GM23338 (cell line): ENCODE data around the gene BHLHA15. TPM values are rescaled to one million over a fixed set of nuclear protein-coding genes. Genes with fewer than 3 reads are reported as not detected.

ENCODE experiments used
- ATAC-seq: fragments of 200-7000 bp; cut with Tn5 transposase; 3 replicates; pipeline ENCODE4 v1.9.1; 2020
- DNase-seq: peaks from one replicate; pipeline ENCODE4 v3.0.0-alpha.2; 2015; ENCODE audit warnings: low spot score
- H2AFZ ChIP-seq: fragments of 200-600 bp; sonication (generic); 2 replicates; pipeline ENCODE4 v1.8.0; 2016; ENCODE audit warnings: antibody characterized with exemption, mild to moderate bottlenecking, moderate library complexity
- H3F3A ChIP-seq: fragments of 200-600 bp; sonication (generic); replicated peaks from 2 replicates; pipeline ENCODE4 v1.8.0; 2017; ENCODE audit warnings: antibody characterized with exemption, mixed run types, low read depth
- H3K27ac ChIP-seq: fragments of 200-600 bp; sonication (generic); 2 replicates; pipeline ENCODE4 v1.6.1; 2016; ENCODE audit warnings: low read depth
- H3K27me3 ChIP-seq: fragments of 200-600 bp; sonication (generic); 2 replicates; pipeline ENCODE4 v1.8.0; 2016; ENCODE audit warnings: mild to moderate bottlenecking, mixed run types, moderate library complexity; ENCODE audit not compliant: insufficient read depth
- H3K36me3 ChIP-seq: fragments of 200-600 bp; sonication (generic); 2 replicates; pipeline ENCODE4 v1.8.0; 2016; ENCODE audit warnings: mild to moderate bottlenecking; ENCODE audit not compliant: insufficient read depth
- H3K4me1 ChIP-seq: fragments of 200-600 bp; sonication (generic); 2 replicates; pipeline ENCODE4 v1.8.0; 2016; ENCODE audit warnings: mild to moderate bottlenecking, moderate library complexity; ENCODE audit not compliant: insufficient read depth
- H3K4me2 ChIP-seq: fragments of 200-600 bp; sonication (generic); 2 replicates; pipeline ENCODE4 v1.7.1; 2017; ENCODE audit warnings: mixed run types
- H3K4me3 ChIP-seq: fragments of 200-600 bp; sonication (generic); 2 replicates; pipeline ENCODE4 v1.6.1; 2016; ENCODE audit warnings: mixed run types
- H3K79me2 ChIP-seq: fragments of 200-600 bp; sonication (generic); replicated peaks from 2 replicates; pipeline ENCODE4 v1.8.0; 2017; ENCODE audit warnings: mild to moderate bottlenecking; ENCODE audit not compliant: insufficient read depth
- H3K9me2 ChIP-seq: fragments of 200-600 bp; sonication (generic); 2 replicates; pipeline ENCODE4 v1.8.0; 2017; ENCODE audit not compliant: insufficient read depth
- H4K20me1 ChIP-seq: fragments of 200-600 bp; sonication (generic); replicated peaks from 2 replicates; pipeline ENCODE4 v1.8.0; 2017; ENCODE audit warnings: mild to moderate bottlenecking; ENCODE audit not compliant: insufficient read depth
- H3K27ac Mint-ChIP-seq: 2 replicates; pipeline ENCODE4 v1.8.0; 2020; ENCODE audit warnings: inconsistent platforms, mild to moderate bottlenecking, moderate library complexity, mixed read lengths
- H3K27me3 Mint-ChIP-seq: 3 replicates; pipeline ENCODE4 v1.8.0; 2022; ENCODE audit warnings: low read depth, mild to moderate bottlenecking, moderate library complexity, mixed read lengths, inconsistent platforms; ENCODE audit not compliant: insufficient read depth, poor library complexity
- H3K36me3 Mint-ChIP-seq: 3 replicates; pipeline ENCODE4 v1.8.0; 2021; ENCODE audit warnings: low read depth, mild to moderate bottlenecking, inconsistent platforms, moderate library complexity, mixed read lengths
- H3K4me1 Mint-ChIP-seq: 3 replicates; pipeline ENCODE4 v1.8.0; 2020; ENCODE audit warnings: mild to moderate bottlenecking, inconsistent platforms, mixed read lengths
- H3K4me3 Mint-ChIP-seq: 3 replicates; pipeline ENCODE4 v1.8.0; 2021; ENCODE audit warnings: moderate library complexity, mild to moderate bottlenecking, inconsistent platforms, mixed read lengths
- H3K9me3 Mint-ChIP-seq: 3 replicates; pipeline ENCODE4 v1.8.0; 2020; ENCODE audit warnings: moderate library complexity, mild to moderate bottlenecking, inconsistent platforms, mixed read lengths
- CREB1 ChIP-seq: fragments of 250-450 bp; sonication (Bioruptor Pico); IDR thresholded peaks from 2 replicates; pipeline ENCODE4 v1.5.0; 2020; ENCODE audit warnings: low read depth, mild to moderate bottlenecking, moderate library complexity
- CTCF ChIP-seq, 2 experiments: fragments of 200-600 bp in 1 of 2; sonication (generic) in 1 of 2; conservative IDR thresholded peaks; 2 replicates each; pipeline versions ENCODE4 v1.5.1 to v1.6.1; 2016 to 2017; ENCODE audit warnings: antibody characterized with exemption in 2 of 2, low read depth in 2 of 2, mild to moderate bottlenecking in 2 of 2, moderate library complexity in 1 of 2
- ETS1 ChIP-seq: IDR thresholded peaks from 2 replicates; pipeline ENCODE4 v1.6.1; 2016; ENCODE audit warnings: antibody characterized with exemption
- EZH2 ChIP-seq: fragments of 200-600 bp; sonication (generic); IDR thresholded peaks from one replicate; pipeline ENCODE4 v1.8.0; 2017; ENCODE audit warnings: antibody characterized with exemption, mild to moderate bottlenecking, low read depth; ENCODE audit not compliant: unreplicated experiment
- EZH2phosphoT487 ChIP-seq: fragments of 200-600 bp; sonication (generic); IDR thresholded peaks from one replicate; pipeline ENCODE4 v1.8.1; 2018; ENCODE audit warnings: antibody characterized with exemption; ENCODE audit not compliant: unreplicated experiment
- JUNB ChIP-seq: IDR thresholded peaks from one replicate; pipeline ENCODE4 v1.6.1; 2016; ENCODE audit warnings: antibody characterized with exemption; ENCODE audit not compliant: unreplicated experiment
- NANOG ChIP-seq: IDR thresholded peaks from 2 replicates; pipeline ENCODE4 v1.6.1; 2016; ENCODE audit warnings: antibody characterized with exemption, borderline replicate concordance
- POLR2AphosphoS5 ChIP-seq: IDR thresholded peaks from 2 replicates; pipeline ENCODE4 v1.6.1; 2016; ENCODE audit warnings: antibody characterized with exemption, low read depth
- REST ChIP-seq: IDR thresholded peaks from one replicate; pipeline ENCODE4 v1.6.1; 2018; ENCODE audit warnings: antibody characterized with exemption; ENCODE audit not compliant: unreplicated experiment
- STAT1 ChIP-seq: IDR thresholded peaks from one replicate; pipeline ENCODE4 v1.6.1; 2016; ENCODE audit warnings: antibody characterized with exemption; ENCODE audit not compliant: unreplicated experiment
- ZNF114 ChIP-seq: fragments of 250-450 bp; sonication (Bioruptor Pico); IDR thresholded peaks from 2 replicates; pipeline ENCODE4 v1.5.0; 2020; ENCODE audit warnings: mild to moderate bottlenecking, moderate library complexity
- ZNF331 ChIP-seq: fragments of 250-450 bp; sonication (Bioruptor Pico); IDR thresholded peaks from 2 replicates; pipeline ENCODE4 v1.5.0; 2020; ENCODE audit warnings: low read depth, mild to moderate bottlenecking, moderate library complexity
- ZNF462 ChIP-seq: fragments of 250-450 bp; sonication (Bioruptor Pico); IDR thresholded peaks from 2 replicates; pipeline ENCODE4 v1.5.0; 2020; ENCODE audit warnings: mild to moderate bottlenecking, moderate library complexity
- polyA plus RNA-seq: library from polyadenylated mRNA; unstranded; fragments of >200 nt; fragmentation: Nextera tagmentation; extraction: Ambion mirVana; gene quantifications from 2 replicates; pipeline ENCODE4 v1.2.1, GENCODE V29; 2016
- total RNA-seq: library from RNA; depleted of rRNA; stranded (reverse); fragments of >200 nt; shearing (Covaris generic); gene quantifications from 2 replicates; pipeline ENCODE4 v1.2.3, GENCODE V29; 2014

The BHLHA15 gene
- total and polyA plus RNA-seq, 2 experiments from 2014 or later = 1.4 to 8.3 TPM

- ATAC-seq = no peak
- Mint-ChIP-seq H3K4me3 (no peak overlapping the region), H3K4me1 (0 out of 3 replicates have a peak, but pooled peaks cover under 1% of the 10 kb centered on the region), H3K27ac (no peak overlapping the region), H3K27me3 (peaks cover 4% of the 10 kb centered on the region), H3K9me3 (no peaks in the 10 kb centered on the region), H3K36me3 (peaks cover 22% of the 10 kb centered on the region)
- Histone ChIP-seq H3K36me3 (no peaks in the 10 kb centered on the region), H3K4me2 (no peak overlapping the region), H4K20me1 (no peaks in the 10 kb centered on the region; the same call in 1 of the 2 replicates), H3K4me3 (no peak overlapping the region), H3K79me2 (peaks cover 25% of the 10 kb centered on the region), H2AFZ (no peak overlapping the region), H3F3A (no peaks in the 10 kb centered on the region), H3K4me1 (no peaks in the 10 kb centered on the region), H3K9me2 (no peaks in the 10 kb centered on the region), H3K27ac (no peak overlapping the region), H3K27me3 (no peaks in the 10 kb centered on the region)
- no peak for TF ChIP-seq JUNB
- no peak for TF ChIP-seq CREB1 (CRISPR knock-in tag)
- no peak for TF ChIP-seq STAT1
- no peak for TF ChIP-seq CTCF (conservative IDR thresholded peaks at IDR 0.05; ENCODE audit: low read depth in 2 of 2)
- no peak for TF ChIP-seq REST
- TF ChIP-seq NANOG = no peak
- TF ChIP-seq ZNF114 (CRISPR knock-in tag) = no peak
- no peak for TF ChIP-seq ETS1
- no peak for TF ChIP-seq ZNF331 (CRISPR knock-in tag)
- TF ChIP-seq ZNF462 (CRISPR knock-in tag) = no peak
- TF ChIP-seq EZH2phosphoT487 = no peak
- TF ChIP-seq POLR2AphosphoS5 = no peak
- no peak for TF ChIP-seq EZH2
- no peak for DNase-seq
Observed at GRCh38 chr7:98204670-98205069, 6.6 kb upstream of the BHLHA15 start.
